HG03095 (cell line): ENCODE measurements around the gene HS3ST3A1.
"Not testable (repeated sequence)": the region's sequence is repeated elsewhere in the genome, so short reads cannot be mapped to it uniquely, and the experiment has no call there.

Experiments used
- ATAC-seq: cut with Tn5 transposase; IDR thresholded peaks from one replicate; pipeline ENCODE4 v1.9.1; 2021; ENCODE audit warnings: moderate library complexity; ENCODE audit not compliant: unreplicated experiment

HS3ST3A1 gene

DNA sequence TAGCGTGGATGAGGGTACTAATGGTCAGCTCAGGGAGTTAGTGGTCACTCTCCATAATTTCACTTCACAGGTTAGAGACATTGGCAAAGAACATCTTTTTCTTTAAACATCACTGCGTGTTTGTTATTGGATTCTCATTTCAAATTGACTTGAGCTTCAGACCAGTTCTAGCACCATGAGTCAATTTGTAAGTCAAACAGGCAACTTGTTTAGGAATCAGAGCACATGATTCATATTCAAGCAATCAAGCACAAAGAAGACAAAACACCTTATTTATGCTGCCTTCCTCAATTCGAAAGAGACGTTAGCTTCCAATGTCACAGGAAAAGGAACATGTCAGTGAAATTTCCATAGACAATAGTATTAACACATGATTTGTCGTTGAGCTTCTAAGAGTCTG, 62.3 kb downstream of the HS3ST3A1 start:
- ATAC-seq, result no peak

GRCh38 chr17:13538841-13539411, 62.8 kb downstream of the HS3ST3A1 start:
- no peak for ATAC-seq

DNA sequence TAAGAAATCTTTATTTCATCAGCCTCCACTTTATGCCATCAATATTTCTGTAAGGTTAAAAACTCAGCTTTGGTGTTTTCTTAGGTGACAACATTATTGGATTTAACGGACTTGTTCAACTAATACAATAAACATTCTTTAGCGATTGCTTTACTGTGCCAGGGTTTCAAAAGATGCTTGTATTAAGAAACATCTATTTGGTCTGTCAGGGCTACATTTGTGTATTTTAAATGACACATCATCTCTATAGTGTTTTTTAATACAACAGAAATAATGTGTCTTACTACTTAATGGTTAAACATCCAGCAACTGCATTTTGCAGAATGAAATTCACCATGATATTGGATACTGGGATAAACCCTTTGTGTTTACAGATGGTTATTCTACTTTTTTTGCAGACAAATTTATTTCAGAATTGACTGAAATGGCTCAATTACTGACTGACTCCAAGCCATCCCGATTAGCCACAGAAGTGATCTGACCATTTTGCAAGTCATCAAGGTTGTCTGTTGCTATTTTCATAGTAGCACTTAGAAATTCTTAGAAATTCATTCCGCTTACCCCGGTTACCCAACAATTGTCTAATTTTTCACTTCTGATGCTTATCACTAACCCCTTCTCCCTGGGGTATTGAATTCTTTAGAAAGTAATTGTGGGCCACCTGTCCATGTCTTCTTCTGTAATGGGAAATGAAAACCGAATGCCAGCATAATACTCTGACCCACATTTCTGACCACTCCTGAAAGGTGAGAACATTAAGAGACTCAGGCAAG, 63.7 kb downstream of the HS3ST3A1 start:
- no peak for ATAC-seq

- no peak for ATAC-seq
These were observed 64.5 kb downstream of the HS3ST3A1 start for GRCh38 chr17:13537167-13537731.

GRCh38 chr17:13534946-13535345, 66.8 kb downstream of the HS3ST3A1 start:
- no peak for ATAC-seq

- ATAC-seq, result no peak
These were observed 70.0 kb downstream of the HS3ST3A1 start for GRCh38 chr17:13531721-13532120.

GRCh38 chr17:13525876-13526275, 75.9 kb downstream of the HS3ST3A1 start:
- ATAC-seq, result no peak

- ATAC-seq, result no peak
These were observed 78.6 kb downstream of the HS3ST3A1 start for GRCh38 chr17:13523164-13523563.

DNA sequence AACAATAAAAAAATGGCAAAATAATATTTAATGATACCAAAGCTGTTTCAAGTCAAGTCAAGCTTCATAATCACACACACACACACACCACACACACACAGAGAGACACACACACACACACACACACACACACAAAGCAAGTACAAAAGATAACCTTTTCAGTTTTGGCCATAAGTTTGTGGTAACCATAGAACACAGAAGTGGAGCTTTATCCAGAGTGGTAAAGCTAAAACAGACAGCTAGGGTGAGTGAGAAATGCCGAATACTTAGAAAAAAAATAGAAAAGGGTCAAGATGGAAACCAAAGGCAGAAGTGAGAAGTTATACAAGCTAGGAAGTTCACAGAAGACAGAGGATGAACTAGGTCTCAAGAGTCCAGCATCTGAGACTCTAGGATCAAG, 79.0 kb downstream of the HS3ST3A1 start:
- no peak for ATAC-seq

DNA sequence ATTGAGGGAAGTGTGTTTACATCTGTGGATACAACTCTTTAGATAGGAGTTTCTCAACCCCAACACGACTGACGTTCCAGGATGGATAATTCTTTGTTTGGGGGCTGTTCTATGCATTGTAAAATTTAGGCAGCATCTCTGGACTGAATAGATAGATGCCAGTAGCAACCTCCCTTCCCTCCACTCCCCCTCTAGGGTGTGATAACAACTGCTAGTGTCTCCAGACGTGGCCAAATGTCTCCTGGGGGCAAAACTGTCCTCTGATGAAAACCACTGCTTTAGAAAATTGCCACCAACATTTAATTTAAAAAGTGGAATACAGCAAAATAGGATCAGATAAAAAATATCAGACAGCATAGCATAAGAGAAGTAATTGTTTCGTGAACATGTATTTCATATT, 79.9 kb downstream of the HS3ST3A1 start:
- no peak for ATAC-seq

DNA sequence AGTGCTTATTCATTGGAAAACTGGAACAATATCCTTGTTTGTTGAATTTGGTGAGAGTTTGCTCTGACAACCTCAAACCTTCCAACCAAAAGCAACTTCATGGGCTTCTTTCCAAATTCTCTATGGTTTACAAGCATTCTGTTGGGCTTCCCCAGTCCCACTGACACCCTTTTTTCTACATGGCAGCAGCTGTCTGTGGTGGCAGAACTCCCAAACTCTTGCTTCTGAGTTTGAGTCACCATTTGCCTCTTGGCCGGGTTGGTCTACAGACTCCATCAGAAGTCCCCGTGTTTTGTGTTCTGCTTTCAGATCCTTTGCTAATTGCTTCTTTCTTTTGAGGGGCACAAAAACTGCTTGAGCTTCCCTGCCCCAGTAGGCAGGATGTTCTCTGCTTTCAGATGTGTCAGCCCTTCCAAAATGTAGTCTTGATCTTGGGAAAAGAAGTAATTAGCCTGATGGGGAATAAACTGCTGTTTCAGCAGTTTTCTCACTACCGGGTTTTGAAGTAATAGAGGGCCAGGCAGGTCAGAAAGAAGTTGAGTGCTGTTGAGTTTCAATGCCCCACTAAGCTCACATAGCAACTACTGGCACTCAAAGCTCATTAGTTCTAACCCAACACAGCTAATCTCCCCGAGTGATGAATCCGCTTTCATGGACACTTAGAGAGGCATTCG, 80.7 kb downstream of the HS3ST3A1 start:
- no peak for ATAC-seq

DNA sequence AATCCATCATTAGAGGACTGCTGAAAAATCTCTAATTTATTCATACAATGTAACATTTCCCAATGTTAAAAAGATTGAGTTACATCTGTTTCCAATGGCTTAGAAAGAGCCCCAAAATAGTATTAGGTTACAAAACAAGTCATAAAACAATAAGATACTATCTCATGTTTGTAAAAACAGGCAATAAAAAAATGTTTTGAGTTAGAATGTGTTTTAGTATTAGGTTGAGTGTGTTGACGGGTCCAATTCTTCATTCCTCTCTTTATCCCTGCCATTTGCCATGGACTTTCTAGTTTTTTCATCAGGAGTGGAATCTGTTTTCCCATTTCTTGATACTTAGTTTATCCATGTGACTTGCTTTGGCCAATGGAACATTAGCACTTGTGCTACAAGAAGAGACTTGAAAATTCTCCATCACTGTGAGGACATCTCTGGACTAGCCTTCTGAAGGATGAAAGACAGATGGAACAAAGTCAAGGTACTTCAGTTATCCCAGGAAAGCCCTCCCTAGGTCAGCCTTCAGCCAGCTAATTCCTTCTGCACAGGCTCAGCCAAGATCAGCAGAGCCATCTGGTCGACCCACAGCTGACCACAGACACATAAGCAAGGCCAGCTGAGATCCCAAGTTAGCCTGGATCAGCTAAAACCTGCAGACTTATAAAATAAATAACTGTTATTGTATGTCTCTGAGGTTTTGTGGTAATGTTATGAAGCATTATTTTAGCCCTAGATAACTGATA, 83.3 kb downstream of the HS3ST3A1 start:
- ATAC-seq, result no peak

- ATAC-seq, result no peak
These were observed 88.7 kb downstream of the HS3ST3A1 start for GRCh38 chr17:13513039-13513405.

GRCh38 chr17:13510062-13510461, 91.7 kb downstream of the HS3ST3A1 start:
- ATAC-seq, result no peak

- no peak for ATAC-seq
These were observed 92.2 kb downstream of the HS3ST3A1 start for GRCh38 chr17:13509527-13509926.

GRCh38 chr17:13508896-13509295, 92.8 kb downstream of the HS3ST3A1 start:
- ATAC-seq, result no peak

- no peak for ATAC-seq
These were observed 98.2 kb downstream of the HS3ST3A1 start for GRCh38 chr17:13503526-13503925.

DNA sequence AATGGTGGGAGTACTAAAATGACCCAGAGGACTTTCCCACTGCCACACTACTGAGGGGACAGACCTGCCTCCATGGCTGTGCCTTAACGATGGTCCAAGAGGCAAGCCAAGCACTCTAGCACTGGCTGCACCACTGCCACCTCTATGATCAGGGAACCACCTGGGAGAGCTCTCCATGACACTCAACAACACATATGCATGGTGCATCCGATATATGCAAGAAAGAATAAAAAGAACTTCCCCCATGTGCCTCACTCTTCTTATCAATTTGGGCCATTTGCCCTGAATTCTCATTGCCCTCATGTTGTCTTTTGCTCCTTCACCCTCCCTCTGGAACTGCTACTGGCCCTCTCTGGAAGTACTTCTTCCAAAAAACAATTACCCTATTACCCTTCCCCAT, 99.5 kb downstream of the HS3ST3A1 start:
- ATAC-seq, result no peak

GRCh38 chr17:13500947-13501346, 100.8 kb downstream of the HS3ST3A1 start:
- ATAC-seq, result no peak

- ATAC-seq, result no peak
These were observed 103.5 kb downstream of the HS3ST3A1 start for GRCh38 chr17:13498184-13498583.

DNA sequence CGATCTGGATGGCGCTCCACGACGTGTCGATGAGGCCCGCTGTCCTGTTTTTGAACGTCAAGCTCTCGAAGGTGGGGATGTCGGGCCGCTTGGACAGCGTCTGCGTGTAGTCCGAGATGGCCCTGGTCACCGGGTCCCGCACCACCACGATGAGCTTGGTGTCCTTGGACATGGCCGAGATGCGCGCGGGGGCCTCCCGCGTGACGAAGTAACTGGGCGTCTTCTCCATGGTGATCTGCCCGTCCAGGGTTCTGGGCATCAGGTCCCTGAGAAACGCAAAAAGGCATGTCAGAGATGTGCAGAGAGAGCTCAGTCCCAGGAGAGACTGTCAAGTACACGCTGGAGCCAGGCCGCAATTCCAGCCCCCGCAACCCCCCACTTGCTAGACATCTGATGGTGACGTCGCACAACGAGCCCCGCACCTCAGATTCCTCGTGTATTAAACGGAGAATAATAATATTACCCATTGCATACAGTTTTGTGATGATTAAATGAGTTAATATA, 105.1 kb downstream of the HS3ST3A1 start:
- ATAC-seq, result not testable (repeated sequence)
